Activated CD4-positive, alpha-beta T cell treated with anti-CD3 and anti-CD28 coated beads, Interleukin-2, amount 50 U/mL, for 24 hours (primary cell): Measurements from ENCODE around the gene RBM34.
"Not testable (repeated sequence)": the region's sequence is repeated elsewhere in the genome, so short reads cannot be mapped to it uniquely, and the experiment has no call there.

Source experiments
- DNase-seq, 2 donors: peaks; one replicate each; pipeline ENCODE4 v3.0.0-alpha.2; 2020; ENCODE audit warnings: low read depth in 1 of 2, low spot score in 1 of 2

Gene RBM34

DNA sequence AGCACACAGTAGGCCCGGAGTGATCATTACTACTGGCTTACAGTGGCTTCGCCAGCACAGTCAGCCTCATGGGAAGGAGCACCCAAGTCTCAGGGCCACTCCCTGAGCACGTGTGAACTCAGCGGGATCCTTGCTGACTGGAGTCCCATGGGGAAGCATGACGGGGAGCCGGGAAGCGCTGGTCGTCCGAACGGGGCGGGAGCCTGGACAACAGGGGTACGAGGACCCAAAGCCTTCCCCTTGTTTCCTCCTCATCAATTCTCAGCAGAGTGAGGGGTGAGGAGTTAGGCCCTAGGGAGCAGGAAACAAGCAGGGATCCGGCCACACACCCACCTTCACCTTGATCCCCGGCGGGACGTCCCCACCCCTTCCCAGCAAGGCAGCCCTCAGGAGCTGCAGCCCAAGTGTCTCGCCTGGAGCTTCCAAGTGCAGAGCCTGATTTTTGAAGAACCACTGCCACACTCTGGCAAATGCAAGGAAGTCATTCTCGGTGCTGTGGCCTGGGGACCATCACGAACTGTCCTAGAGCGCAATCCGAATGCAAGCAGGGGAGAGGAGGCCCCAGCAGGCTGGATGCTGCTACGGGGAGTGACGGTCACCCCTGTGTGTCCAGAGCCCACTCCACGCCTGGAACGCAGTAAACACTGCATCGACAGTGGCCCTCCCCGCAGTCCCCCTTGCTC lies 67.9 kb downstream of the RBM34 start:
- no peak for DNase-seq

DNA sequence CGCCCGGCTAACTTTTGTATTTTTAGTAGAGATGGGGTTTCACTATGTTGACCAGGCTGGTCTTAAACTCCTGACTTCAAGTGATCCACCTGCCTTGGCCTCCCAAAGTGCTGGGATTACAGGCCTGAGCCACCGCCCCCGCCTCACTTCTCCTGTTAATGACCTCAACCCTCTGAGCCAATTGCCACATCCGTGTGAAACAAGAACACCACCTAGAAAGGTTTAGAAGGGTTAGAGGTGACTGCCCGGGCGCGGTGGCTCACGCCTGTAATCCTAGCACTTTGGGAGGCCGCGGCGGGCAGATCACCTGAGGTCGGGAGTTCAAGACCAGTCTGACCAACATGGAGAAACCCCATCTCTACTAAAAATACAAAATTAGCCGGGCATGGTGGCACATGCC lies 68.6 kb downstream of the RBM34 start:
- DNase-seq = not testable (repeated sequence)

DNA sequence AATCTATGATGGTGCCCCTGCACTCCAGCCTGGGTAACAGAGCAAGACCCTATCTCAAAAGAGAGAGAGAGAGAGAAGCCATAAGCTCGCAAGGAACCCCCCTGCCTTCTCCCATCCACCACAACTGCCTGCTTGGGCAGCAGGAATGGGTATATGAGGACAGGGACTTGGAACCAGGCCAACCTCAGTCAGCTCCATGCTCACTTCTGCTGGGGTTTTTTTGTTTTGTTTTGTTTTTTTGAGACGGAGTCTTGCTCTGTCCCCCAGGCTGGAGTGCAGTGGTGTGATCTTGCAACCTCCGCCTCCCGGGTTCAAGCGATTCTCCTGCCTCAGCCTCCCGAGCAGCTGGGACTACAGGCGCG lies 69.0 kb downstream of the RBM34 start:
- not testable (repeated sequence) for DNase-seq

DNA sequence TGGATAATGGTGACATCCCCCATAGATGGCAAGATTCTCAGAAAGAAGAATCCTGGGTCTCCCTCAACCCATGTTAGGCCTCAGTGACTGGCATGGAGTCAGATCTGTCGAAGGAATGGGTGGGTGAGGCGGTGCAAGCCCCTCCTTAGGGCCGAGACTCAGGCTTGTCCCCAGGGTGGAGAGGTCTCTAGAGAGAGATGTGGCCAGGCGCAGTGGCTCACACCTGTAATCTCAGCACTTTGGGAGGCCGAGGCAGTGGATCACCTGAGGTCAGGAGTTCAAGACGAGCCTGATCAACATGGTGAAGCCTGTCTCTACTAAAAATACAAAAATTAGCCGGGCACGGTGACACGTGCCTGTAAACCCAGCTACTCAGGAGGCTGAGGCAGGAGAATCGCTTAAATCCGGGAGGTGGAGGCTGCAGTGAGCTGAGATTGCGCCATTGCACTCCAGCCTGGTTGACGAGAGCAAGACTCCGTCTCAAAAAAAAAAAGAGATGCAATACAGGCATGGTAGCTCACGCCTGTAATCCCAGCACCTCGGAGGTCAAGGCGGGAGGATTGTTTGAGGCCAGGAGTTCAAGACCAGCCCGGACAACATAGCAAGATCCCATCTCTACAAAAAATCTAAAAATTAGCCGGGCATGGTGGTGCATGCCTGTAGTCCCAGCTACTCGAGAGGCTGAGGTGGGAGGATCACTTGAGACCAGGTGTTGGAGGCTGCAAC lies 69.6 kb downstream of the RBM34 start:
- DNase-seq = not testable (repeated sequence)

DNA sequence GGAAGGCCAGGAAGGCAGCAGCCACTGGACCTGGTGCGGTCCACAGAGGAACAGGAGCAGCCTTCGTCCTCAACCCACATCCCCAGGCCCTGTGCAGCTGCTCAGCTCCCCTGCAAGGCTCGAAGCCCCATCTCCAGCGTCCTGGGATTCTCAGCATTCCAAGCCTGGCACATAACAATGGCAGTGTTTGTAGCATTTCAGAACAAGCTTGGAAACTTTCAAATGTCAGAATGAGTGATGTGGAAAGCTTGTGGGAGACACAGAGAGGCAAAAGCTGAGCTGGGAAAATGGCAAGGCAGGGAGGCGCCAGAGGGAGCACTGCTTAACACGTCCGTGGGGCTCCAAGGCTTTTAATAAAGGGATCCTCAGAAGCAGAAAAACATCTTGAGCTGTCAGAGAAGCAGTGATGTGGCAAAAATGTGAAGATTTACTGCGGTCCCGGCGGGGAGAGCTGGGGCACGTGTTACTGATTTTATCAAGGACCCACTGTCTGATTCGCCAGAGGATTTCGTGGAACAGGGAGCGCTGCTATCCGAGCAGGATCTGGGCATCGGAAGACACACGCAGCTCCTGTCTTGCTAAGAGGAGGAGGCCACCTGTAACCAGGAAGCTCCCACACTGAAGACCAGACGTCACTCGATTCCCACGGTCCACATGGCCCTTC lies 70.5 kb downstream of the RBM34 start:
- DNase-seq = no peak

DNA sequence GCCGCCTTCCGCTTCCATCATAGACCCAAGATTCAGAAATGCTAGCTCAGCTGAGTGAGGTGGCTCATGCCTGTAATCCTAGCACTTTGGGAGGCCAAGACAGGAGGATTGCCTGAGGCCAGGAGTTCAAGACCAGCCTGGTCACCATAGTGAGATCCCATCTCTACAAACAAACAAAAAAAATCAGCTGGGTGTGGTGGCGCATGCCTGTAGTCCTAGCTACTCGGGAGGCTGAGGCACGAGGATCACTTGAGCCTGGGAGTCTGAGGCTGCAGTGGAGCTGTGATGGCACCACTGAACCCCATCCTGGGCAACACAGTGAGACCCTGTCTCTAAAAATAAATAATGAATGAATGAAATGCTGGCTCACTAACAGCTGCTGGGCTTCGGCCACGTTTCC lies 72.1 kb downstream of the RBM34 start:
- DNase-seq = no peak

DNA sequence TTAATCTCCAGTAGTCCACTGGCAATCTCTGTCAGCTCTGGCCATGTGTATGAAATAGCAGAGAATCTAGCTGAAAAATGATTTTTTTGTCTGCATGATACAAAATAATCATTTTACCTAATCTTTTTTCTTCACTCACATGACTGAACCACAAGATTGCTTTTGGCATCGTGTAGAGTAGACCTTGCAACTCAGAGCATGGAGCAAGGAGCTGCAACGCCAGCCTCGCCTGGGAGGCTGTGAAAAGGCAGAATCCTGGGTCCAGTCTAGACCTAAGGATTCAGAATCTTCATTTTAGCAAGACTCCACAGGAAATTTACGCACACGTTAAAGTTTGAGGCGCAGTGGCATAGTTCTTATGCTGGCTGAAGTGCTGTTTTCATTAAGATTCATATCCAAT lies 72.6 kb downstream of the RBM34 start:
- no peak for DNase-seq

DNA sequence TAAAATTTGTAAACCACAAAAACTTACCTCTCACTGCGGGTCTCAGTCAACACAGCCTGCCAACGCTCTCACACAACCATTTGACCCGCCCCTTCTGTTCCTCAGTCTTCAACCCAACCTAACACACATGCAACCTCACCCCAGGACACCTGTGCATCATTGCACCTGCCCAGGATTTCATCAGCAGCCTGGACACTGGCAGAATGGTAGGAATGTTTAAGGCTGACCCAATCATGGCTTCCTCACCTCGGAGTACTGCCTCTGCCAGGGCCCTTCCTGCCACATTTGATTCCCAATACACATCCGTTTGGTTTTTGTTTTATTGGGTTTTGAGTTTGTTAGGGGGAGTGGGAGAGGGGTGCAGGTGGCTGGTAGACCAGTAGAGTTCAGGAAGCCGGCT lies 73.1 kb downstream of the RBM34 start:
- DNase-seq = no peak

DNA sequence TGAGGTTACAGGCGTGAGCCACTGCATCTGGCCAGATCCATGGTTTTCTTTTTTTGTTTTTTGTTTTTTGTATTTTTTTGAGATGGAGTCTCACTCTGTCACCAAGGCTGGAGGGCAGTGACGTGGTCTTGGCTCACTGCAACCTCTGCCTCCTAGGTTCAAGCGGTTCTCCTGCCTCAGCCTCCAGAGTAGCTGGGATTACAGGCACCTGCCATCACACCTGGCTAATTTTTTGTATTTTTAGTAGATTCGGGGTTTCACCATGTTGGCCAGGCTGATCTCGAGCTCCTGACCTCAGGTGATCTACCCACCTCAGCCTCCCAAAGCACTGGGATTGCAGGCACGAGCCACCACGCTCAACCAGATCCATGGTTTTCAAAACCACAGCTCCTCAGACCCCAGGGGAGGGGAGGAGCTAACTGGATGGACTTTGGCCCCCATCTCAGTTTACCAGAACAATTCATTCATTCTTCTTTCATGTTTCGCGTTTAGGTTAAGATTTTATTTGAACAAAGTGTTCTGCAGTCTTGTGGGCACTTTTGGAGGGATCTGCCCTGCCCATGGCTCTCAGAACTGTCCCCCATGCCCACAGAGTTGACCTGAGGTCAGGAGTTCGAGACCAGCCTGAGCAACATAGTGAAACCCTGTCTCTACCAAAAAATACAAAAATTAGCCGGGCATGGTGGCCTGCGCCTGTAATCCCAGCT lies 75.5 kb downstream of the RBM34 start:
- not testable (repeated sequence) for DNase-seq
